ENCODE measurements around the gene C11orf16.
"Not testable (repeated sequence)": the region's sequence is repeated elsewhere in the genome, so short reads cannot be mapped to it uniquely, and the experiment has no call there.

The C11orf16 gene, protein sequence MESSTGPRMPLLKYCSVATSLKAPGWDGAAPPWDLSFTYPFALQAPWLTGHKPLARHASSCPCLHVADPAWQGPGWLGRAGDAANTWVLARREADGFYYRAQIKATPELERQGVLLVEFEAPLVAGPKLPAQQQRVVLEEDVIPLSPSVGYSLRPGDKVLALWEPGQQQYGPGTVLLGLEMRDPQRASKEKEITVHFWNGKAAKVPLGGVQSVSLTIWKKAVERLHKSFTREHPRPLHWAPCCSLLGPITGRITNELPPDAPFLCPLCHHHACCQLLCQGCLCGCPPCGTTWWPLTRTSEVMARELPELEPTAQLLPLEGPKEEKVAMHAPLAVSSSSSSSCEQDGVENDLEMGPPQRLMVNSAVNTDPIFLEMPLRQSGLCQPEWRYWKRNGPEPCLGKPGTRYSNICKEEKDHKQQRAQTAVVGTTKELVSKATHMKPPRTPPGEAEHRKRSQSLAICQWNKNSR

DNA sequence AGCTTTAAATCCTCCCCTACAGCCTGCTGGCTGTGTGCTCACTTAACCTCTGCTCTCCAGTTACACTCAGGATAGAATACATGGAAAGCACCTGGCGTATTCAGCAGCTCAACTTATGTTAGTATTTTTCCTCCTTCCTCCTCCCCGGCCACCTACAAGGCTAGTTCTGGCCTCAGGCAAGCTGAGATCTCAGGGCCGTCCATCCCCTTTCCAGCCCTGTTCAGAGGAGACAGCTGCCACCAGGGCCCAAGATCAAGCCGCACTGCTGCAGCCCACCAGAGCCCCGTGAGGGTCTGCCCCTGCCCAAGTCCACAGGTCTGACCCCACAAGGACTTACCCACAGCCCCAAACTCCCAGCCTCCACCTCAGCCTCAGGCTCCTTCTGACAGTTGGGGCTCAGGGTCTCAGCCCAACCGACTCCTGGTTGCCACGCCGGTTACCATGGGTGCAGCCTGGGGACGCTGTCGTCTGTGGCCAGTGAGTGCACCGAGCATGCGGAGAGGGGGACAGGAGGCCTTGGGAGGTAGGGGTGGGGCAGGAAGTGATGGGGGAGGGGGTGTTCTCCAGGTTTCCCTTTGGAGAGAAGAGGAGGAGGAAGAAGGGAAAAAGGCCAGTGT, at the start of gene C11orf16:
TSS of gene C11orf16 (minus strand) at position 384 of the 617 bp plus-strand sequence. CDS start 639 bp downstream, outside the sequence.
- H3K36me3 Mint-ChIP-seq (ENCODE audit: low read depth): no peaks in the 10 kb centered on the region
- no peak within 1 kb of the TSS for H3K4me3 Mint-ChIP-seq
- H3K27ac Mint-ChIP-seq: no peak within 1 kb of the TSS
- H3K9me3 Mint-ChIP-seq: no peaks in the 10 kb centered on the region
- no peaks in the 10 kb centered on the region for H3K4me1 Mint-ChIP-seq (ENCODE audit: low read depth)
- H3K27me3 Mint-ChIP-seq: no peaks in the 10 kb centered on the region

DNA sequence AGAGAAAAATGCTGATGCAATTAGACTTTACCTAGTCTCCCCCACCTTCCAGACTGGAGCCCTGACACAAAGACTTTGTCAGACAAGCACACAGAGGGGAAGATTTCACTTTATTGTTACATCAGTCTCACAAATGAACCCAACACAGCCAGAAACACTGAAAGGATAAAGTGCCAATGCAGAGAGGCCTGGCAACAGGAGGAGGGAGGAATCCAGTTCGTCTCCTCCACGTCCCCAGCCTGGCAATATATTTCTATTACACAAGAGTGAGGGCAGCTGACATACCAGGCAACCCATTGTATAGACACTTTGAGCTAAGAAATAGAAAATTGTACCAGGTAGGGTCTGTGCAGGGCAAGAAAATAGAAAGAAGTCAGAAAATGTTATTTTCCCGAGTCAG, 47.7 kb upstream of the C11orf16 start:
- no peaks in the 10 kb centered on the region for H3K9me3 Mint-ChIP-seq
- H3K4me3 Mint-ChIP-seq: no peak overlapping the region
- no peak overlapping the region for H3K27ac Mint-ChIP-seq
- H3K36me3 Mint-ChIP-seq (ENCODE audit: low read depth): no peaks in the 10 kb centered on the region
- H3K27me3 Mint-ChIP-seq: no peaks in the 10 kb centered on the region
- H3K4me1 Mint-ChIP-seq (ENCODE audit: low read depth): no peaks in the 10 kb centered on the region

DNA sequence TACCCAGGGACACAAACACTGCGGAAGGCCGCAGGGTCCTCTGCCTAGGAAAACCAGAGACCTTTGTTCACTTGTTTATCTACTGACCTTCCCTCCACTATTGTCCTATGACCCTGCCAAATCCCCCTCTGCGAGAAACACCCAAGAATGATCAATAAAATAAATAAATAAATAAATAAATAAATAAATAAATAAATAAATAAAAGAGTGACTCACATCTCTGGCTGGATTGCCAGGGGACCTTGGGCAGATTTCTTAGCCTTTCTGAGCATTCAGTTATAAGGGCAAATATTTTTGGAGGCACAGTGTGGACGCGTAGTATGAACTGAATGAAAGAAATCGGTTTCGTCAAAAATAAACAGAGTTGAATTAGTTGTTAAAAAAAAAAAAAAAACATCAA, 46.6 kb upstream of the C11orf16 start:
- H3K4me1 Mint-ChIP-seq (ENCODE audit: low read depth); H3K36me3 Mint-ChIP-seq (ENCODE audit: low read depth); H3K4me3 Mint-ChIP-seq; H3K27me3 Mint-ChIP-seq; H3K9me3 Mint-ChIP-seq; H3K27ac Mint-ChIP-seq: not testable (repeated sequence)

- no peaks in the 10 kb centered on the region for H3K27me3 Mint-ChIP-seq
- no peaks in the 10 kb centered on the region for H3K36me3 Mint-ChIP-seq (ENCODE audit: low read depth)
- no peak overlapping the region for H3K27ac Mint-ChIP-seq
- no peak overlapping the region for H3K4me3 Mint-ChIP-seq
- no peaks in the 10 kb centered on the region for H3K4me1 Mint-ChIP-seq (ENCODE audit: low read depth)
- H3K9me3 Mint-ChIP-seq: no peaks in the 10 kb centered on the region
These were observed 40.4 kb upstream of the C11orf16 start for GRCh38 chr11:8973121-8973520.

GRCh38 chr11:8971924-8972316, 39.2 kb upstream of the C11orf16 start:
- Mint-ChIP-seq H3K36me3 (ENCODE audit: low read depth) (no peaks in the 10 kb centered on the region), H3K4me3 (no peak overlapping the region), H3K27me3 (no peaks in the 10 kb centered on the region), H3K9me3 (no peaks in the 10 kb centered on the region), H3K4me1 (ENCODE audit: low read depth) (no peaks in the 10 kb centered on the region), H3K27ac (no peak overlapping the region)

- Mint-ChIP-seq H3K27me3 (no peaks in the 10 kb centered on the region), H3K4me3 (no peak overlapping the region), H3K9me3 (no peaks in the 10 kb centered on the region), H3K4me1 (ENCODE audit: low read depth) (peaks cover 4% of the 10 kb centered on the region), H3K36me3 (ENCODE audit: low read depth) (no peaks in the 10 kb centered on the region), H3K27ac (no peak overlapping the region)
These were observed 38.6 kb upstream of the C11orf16 start for GRCh38 chr11:8971196-8971923.

GRCh38 chr11:8967184-8967583, 34.4 kb upstream of the C11orf16 start:
- no peak overlapping the region for H3K27ac Mint-ChIP-seq
- no peaks in the 10 kb centered on the region for H3K9me3 Mint-ChIP-seq
- H3K4me1 Mint-ChIP-seq (ENCODE audit: low read depth): peaks cover 28% of the 10 kb centered on the region
- H3K4me3 Mint-ChIP-seq: no peak overlapping the region
- no peaks in the 10 kb centered on the region for H3K27me3 Mint-ChIP-seq
- H3K36me3 Mint-ChIP-seq (ENCODE audit: low read depth): no peaks in the 10 kb centered on the region

DNA sequence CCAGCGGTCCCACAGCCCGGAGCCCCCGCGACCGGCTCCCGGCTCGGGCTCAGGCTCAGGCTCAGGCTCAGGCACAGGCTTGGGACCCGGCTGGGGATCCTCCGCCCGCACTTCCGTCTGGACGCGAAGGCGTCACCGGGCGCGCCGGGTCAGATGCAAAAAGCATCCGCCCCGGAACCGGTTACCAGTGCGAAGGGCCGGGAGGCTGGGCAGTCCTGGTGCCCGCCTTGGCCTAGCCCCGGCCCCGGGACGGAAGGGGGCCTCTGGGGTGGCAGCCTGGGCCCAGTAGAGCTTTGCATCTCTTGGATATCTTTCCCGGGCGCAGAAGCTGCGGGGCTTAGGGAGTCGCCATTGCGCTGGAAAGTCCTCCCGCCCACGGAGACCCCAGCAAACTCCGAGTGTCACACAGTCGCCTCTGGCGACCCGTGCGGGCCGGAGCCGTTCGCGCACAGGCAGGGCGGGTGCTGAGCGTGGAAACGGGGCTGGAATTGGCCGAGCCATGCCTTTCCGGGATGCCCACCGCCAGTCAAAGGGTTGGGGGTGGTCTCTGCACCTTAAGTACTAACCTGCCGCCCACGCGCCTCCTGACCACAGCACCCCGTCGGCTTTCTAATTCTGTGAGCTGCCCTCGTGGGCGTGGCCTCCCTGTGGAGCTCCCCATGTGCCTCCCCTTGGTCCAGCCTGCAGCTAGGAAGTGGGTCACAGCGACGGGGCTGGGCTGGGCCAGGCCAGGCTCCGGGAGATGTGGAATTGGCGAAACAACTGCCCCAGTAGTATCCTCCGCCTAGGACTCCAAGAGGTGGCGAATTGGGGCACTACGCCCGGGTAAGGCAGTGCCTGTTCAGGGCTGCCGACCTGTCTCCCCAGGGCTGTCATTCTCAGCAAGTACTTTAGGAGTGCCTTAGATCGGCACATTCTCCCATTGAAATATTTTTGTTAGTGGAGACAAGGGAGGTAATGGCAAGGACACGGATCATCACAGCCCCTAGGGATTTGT, 31.9 kb upstream of the C11orf16 start, which contains the start of gene TMEM9B:
TSS of gene TMEM9B (minus strand) at position 119 of the 997 bp plus-strand sequence. CDS start 129 bp downstream, outside the sequence.
- Mint-ChIP-seq H3K4me3 (peak within 1 kb of the TSS; percentile 93), H3K27ac (peak within 1 kb of the TSS; percentile 90), H3K27me3 (no peaks in the 10 kb centered on the region), H3K4me1 (ENCODE audit: low read depth) (peaks cover 39% of the 10 kb centered on the region), H3K9me3 (no peaks in the 10 kb centered on the region), H3K36me3 (ENCODE audit: low read depth) (no peaks in the 10 kb centered on the region)

DNA sequence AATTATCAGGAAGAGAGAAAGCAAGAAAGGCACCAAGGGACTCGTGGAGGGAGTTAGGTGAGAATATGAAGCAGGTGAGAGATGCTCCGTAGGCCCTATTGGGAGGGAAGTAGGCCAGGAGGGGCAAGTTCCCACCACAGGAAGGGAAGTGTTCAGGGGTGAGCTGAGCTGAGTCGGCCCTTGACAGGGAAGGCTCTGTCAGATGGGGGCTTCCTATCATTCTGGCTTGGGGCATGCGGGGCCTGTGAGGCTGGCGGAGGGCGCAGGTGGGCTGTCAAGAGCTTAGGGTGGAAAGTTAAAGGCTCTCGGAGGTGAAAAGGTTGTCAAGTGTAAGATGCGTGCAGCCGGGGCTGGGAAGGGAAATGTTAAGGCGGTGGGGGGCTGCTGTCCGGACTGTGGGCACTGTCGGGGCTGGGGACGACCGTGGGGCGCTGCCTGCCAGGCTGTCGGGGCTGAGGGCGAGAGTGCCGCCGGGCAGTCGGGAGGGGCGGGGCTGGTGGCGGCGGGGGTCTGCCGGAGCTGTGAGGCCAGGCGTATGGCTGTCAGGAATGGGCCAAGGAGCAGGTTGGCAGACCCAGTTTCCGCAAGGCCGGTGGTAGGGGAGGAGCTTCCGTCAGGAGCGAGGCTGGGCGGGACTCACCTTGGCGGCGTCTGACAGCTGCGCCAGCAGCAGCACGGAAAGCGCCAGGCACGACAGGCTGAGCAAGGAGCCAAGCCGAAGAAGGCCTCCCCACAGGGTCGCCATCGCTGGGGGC, 31.0 kb upstream of the C11orf16 start:
- no peaks in the 10 kb centered on the region for H3K27me3 Mint-ChIP-seq
- peak overlapping the region; percentile 89 for H3K27ac Mint-ChIP-seq
- H3K4me3 Mint-ChIP-seq: peak overlapping the region; percentile 93
- H3K4me1 Mint-ChIP-seq (ENCODE audit: low read depth): peaks cover 41% of the 10 kb centered on the region
- no peaks in the 10 kb centered on the region for H3K9me3 Mint-ChIP-seq
- no peaks in the 10 kb centered on the region for H3K36me3 Mint-ChIP-seq (ENCODE audit: low read depth)

GRCh38 chr11:8962841-8963240, 30.1 kb upstream of the C11orf16 start:
- Mint-ChIP-seq H3K27ac (peak overlapping the region; percentile 43), H3K9me3 (no peaks in the 10 kb centered on the region), H3K36me3 (ENCODE audit: low read depth) (no peaks in the 10 kb centered on the region), H3K27me3 (no peaks in the 10 kb centered on the region), H3K4me3 (peak overlapping the region; percentile 93), H3K4me1 (ENCODE audit: low read depth) (peaks cover 41% of the 10 kb centered on the region)

- peaks cover 49% of the 10 kb centered on the region for H3K4me1 Mint-ChIP-seq (ENCODE audit: low read depth)
- peaks cover 10% of the 10 kb centered on the region for H3K36me3 Mint-ChIP-seq (ENCODE audit: low read depth)
- no peaks in the 10 kb centered on the region for H3K27me3 Mint-ChIP-seq
- no peak overlapping the region for H3K4me3 Mint-ChIP-seq
- H3K9me3 Mint-ChIP-seq: no peaks in the 10 kb centered on the region
- no peak overlapping the region for H3K27ac Mint-ChIP-seq
These were observed 28.7 kb upstream of the C11orf16 start for GRCh38 chr11:8961401-8961800.

DNA sequence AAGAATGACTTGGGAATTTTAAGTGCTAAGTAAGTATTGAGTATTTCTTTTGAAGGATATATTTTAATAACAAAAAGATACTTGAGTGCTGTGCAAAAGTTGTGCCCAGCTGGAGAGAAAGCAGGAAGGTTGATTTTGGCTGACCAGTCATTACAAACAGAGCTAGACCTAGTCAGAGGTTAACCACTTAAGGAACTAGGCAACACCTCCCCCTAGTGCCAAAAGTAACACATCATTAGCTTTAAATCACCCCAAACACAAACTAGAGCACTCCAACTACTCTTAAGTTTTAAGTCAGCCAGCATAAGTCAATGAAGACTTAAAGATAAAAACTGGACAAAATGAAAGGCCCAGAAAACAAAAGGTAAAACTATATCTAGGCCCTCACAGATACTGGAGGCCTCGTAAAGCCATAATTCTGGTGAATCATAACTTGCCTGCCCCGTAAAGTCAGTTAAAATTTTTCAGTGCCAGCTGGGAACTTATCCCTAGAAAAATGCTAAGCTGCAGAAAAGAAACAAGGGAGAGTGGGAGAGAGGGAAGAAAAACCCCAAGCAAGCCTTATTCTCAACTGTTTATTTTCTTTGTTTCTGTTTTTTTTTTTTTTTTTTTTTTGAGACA, 26.9 kb upstream of the C11orf16 start:
- Mint-ChIP-seq H3K4me3 (no peak overlapping the region), H3K27me3 (no peaks in the 10 kb centered on the region), H3K9me3 (no peaks in the 10 kb centered on the region), H3K4me1 (ENCODE audit: low read depth) (peaks cover 38% of the 10 kb centered on the region), H3K27ac (no peak overlapping the region), H3K36me3 (ENCODE audit: low read depth) (peaks cover 21% of the 10 kb centered on the region)

DNA sequence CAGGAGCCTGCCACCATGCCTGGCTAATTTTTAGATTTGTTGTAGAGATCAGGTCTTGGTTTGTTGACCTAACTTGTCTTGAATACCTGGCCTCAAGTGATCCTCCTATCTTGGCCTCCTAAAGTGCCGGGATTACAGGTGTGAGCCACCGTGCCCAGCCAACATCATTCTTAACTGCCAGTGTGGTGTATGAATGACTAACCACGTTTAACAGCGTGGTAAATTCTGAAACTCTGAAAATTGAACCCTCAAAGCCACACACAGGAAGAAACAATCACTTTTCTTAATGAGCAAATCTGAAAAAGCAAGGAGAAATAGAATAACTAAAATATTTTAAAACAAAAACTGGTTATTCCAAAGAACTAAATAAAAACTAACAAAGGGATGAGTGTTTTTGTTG, 24.1 kb upstream of the C11orf16 start:
- Mint-ChIP-seq H3K27ac (no peak overlapping the region), H3K27me3 (no peaks in the 10 kb centered on the region), H3K36me3 (ENCODE audit: low read depth) (peaks cover 40% of the 10 kb centered on the region), H3K4me1 (ENCODE audit: low read depth) (peaks cover 25% of the 10 kb centered on the region), H3K4me3 (no peak overlapping the region), H3K9me3 (no peaks in the 10 kb centered on the region)

Data from stimulated activated naive CD8-positive, alpha-beta T cell treated with anti-CD3 and anti-CD28 coated beads, Interleukin-15, Interleukin-2, amounts not matched to agents 100 ng/mL and 50 ng/mL, for 24 hours (primary cell).